HEK293T (cell line): Measurements from ENCODE around the gene FBXL16.

Experiments used
- BHLHE40 ChIP-seq: fragments of 450-650 bp; IDR thresholded peaks from 2 replicates; pipeline ENCODE4 v1.6.1; 2016; ENCODE audit warnings: mild to moderate bottlenecking, moderate library complexity, borderline replicate concordance
- ELF4 ChIP-seq: fragments of 450-650 bp; IDR thresholded peaks from 2 replicates; pipeline ENCODE4 v1.6.1; 2017; ENCODE audit warnings: antibody characterized with exemption
- FOXA1 ChIP-seq: fragments of 450-650 bp; IDR thresholded peaks from 2 replicates; pipeline ENCODE4 v1.6.1; 2016; ENCODE audit warnings: mild to moderate bottlenecking
- FOXK2 ChIP-seq: fragments of 450-650 bp; IDR thresholded peaks from 2 replicates; pipeline ENCODE4 v1.6.1; 2016; ENCODE audit warnings: mild to moderate bottlenecking

GRCh38 chr16:687499-687898 lies 18.1 kb downstream of the FBXL16 start:
- TF ChIP-seq FOXK2 (no peak), ELF4 (no peak), BHLHE40 (no peak), FOXA1 (no peak)
